HepG2 (cell line): ENCODE results near the gene ADAD2. TPM values are rescaled to one million over a fixed set of nuclear protein-coding genes. Genes with fewer than 3 reads are reported as not detected.

Experiments
- ASH2L ChIP-seq: fragments of 300-600, 200-600 bp; sonication (generic); IDR thresholded peaks from 2 replicates; pipeline ENCODE4 v1.7.0; 2017; ENCODE audit warnings: low read depth, mild to moderate bottlenecking, moderate library complexity, mixed read lengths, low read length; ENCODE audit not compliant: insufficient read length
- BHLHE40 ChIP-seq: IDR thresholded peaks from 2 replicates; pipeline ENCODE4 v1.6.1; 2011; ENCODE audit warnings: low read length, improper control_type of control experiment
- CTCF ChIP-seq: sonication (generic); formaldehyde crosslinking; IDR thresholded peaks from 2 replicates; pipeline ENCODE4 v1.5.0; 2020; ENCODE audit warnings: mild to moderate bottlenecking, missing genetic modification reagents, moderate library complexity
- FOXC1 ChIP-seq: sonication (generic); formaldehyde crosslinking; IDR thresholded peaks from 2 replicates; pipeline ENCODE4 v1.8.0; 2022; ENCODE audit warnings: mild to moderate bottlenecking, missing genetic modification reagents, borderline replicate concordance
- MIXL1 ChIP-seq: IDR thresholded peaks from 2 replicates; pipeline ENCODE4 v1.6.1; 2016
- SAP130 ChIP-seq: IDR thresholded peaks from 2 replicates; pipeline ENCODE4 v1.6.1; 2016; ENCODE audit warnings: low read depth
- TEAD3 ChIP-seq: optimal IDR thresholded peaks from 2 replicates; pipeline ENCODE3; 2016; ENCODE audit warnings: borderline replicate concordance
- ZNF121 ChIP-seq: sonication (generic); formaldehyde crosslinking; IDR thresholded peaks from 2 replicates; pipeline ENCODE4 v1.5.0; 2020; ENCODE audit warnings: mild to moderate bottlenecking, missing genetic modification reagents
- ZNF17 ChIP-seq: sonication (generic); formaldehyde crosslinking; IDR thresholded peaks from 2 replicates; pipeline ENCODE4 v1.5.0; 2020; ENCODE audit warnings: mild to moderate bottlenecking, missing genetic modification reagents
- ZNF503 ChIP-seq: sonication (generic); formaldehyde crosslinking; IDR thresholded peaks from 2 replicates; pipeline ENCODE4 v1.4.0; 2020; ENCODE audit warnings: missing genetic modification reagents
- ZNF556 ChIP-seq: sonication (generic); formaldehyde crosslinking; IDR thresholded peaks from 2 replicates; pipeline ENCODE4 v1.4.0; 2020; ENCODE audit warnings: mild to moderate bottlenecking, missing genetic modification reagents, borderline replicate concordance
- ZNF737 ChIP-seq: sonication (generic); formaldehyde crosslinking; IDR thresholded peaks from 2 replicates; pipeline ENCODE4 v1.5.0; 2020; ENCODE audit warnings: missing genetic modification reagents, mild to moderate bottlenecking, borderline replicate concordance
- polyA plus RNA-seq, 8 experiments: library from polyadenylated mRNA; depleted of rRNA in 3 of 8; stranded (reverse) in 7 of 8; unstranded in 1 of 8; fragments of >200 nt; fragmentation: Illumina TruSeq in 4 of 8; extraction: Trizol in 4 of 8; gene quantifications; 2 replicates each; pipeline versions ENCODE4 v1.2.1 to v1.2.3, GENCODE V29; 2011 to 2016; ENCODE audit warnings: low read depth in 4 of 8, missing spikeins in 1 of 8, mixed read lengths in 1 of 8; ENCODE audit not compliant: insufficient read depth in 1 of 8
- total RNA-seq, 5 experiments: library from RNA; depleted of rRNA; stranded (reverse); fragments of >200 nt; fragmentation: Illumina TruSeq; extraction: Trizol; gene quantifications; 2 replicates each; pipeline ENCODE4 v1.2.3, GENCODE V29; 2016; ENCODE audit warnings: low read depth in 1 of 5
- TF ChIP-seq, protein P1 (sequence below): IDR thresholded peaks from 2 replicates; pipeline ENCODE4 v1.4.0; 2020; ENCODE audit warnings: mild to moderate bottlenecking, missing genetic modification reagents
- TF ChIP-seq, protein P2 (sequence below): sonication (generic); formaldehyde crosslinking; IDR thresholded peaks from 2 replicates; pipeline ENCODE4 v1.4.0; 2020; ENCODE audit warnings: missing genetic modification reagents, low read depth, mild to moderate bottlenecking, borderline replicate concordance
- TF ChIP-seq, protein P3 (sequence below), 2 experiments: sonication (generic) in 1 of 2; formaldehyde crosslinking in 1 of 2; IDR thresholded peaks; 2 replicates each; pipeline versions ENCODE4 v1.5.1 to v1.6.1; 2011 to 2020; ENCODE audit warnings: borderline replicate concordance in 1 of 2, low read depth in 1 of 2, low read length in 1 of 2, mild to moderate bottlenecking in 1 of 2, missing genetic modification reagents in 1 of 2, moderate library complexity in 1 of 2

The ADAD2 gene
- total and polyA plus RNA-seq, 2 of the 13 experiments (the other 11 are each of a cell fraction or from before 2014, with no cell fraction given), result not detected

- peak; percentile 94 for TF ChIP-seq CTCF (CRISPR knock-in tag)
- peak; percentile 8 for TF ChIP-seq ASH2L
- TF ChIP-seq TEAD3, result peak; percentile 78
- TF ChIP-seq ZNF737 (CRISPR knock-in tag), result 0 out of 2 replicates have a peak, but pooled peaks have one; percentile 33
- 0 out of 2 replicates have a peak, but pooled peaks have one; percentile 20 for TF ChIP-seq FOXC1 (CRISPR knock-in tag)
- TF ChIP-seq SAP130 (CRISPR knock-in tag), result peak; percentile 55; the same call in 1 of the 2 replicates
- peak; percentile 54; the same call in 1 of the 2 replicates for TF ChIP-seq ZNF556 (CRISPR knock-in tag)
- TF ChIP-seq ZNF121 (CRISPR knock-in tag), result 0 out of 2 replicates have a peak, but pooled peaks have one; percentile 27
- TF ChIP-seq, protein P1, sequence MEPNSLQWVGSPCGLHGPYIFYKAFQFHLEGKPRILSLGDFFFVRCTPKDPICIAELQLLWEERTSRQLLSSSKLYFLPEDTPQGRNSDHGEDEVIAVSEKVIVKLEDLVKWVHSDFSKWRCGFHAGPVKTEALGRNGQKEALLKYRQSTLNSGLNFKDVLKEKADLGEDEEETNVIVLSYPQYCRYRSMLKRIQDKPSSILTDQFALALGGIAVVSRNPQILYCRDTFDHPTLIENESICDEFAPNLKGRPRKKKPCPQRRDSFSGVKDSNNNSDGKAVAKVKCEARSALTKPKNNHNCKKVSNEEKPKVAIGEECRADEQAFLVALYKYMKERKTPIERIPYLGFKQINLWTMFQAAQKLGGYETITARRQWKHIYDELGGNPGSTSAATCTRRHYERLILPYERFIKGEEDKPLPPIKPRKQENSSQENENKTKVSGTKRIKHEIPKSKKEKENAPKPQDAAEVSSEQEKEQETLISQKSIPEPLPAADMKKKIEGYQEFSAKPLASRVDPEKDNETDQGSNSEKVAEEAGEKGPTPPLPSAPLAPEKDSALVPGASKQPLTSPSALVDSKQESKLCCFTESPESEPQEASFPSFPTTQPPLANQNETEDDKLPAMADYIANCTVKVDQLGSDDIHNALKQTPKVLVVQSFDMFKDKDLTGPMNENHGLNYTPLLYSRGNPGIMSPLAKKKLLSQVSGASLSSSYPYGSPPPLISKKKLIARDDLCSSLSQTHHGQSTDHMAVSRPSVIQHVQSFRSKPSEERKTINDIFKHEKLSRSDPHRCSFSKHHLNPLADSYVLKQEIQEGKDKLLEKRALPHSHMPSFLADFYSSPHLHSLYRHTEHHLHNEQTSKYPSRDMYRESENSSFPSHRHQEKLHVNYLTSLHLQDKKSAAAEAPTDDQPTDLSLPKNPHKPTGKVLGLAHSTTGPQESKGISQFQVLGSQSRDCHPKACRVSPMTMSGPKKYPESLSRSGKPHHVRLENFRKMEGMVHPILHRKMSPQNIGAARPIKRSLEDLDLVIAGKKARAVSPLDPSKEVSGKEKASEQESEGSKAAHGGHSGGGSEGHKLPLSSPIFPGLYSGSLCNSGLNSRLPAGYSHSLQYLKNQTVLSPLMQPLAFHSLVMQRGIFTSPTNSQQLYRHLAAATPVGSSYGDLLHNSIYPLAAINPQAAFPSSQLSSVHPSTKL (CRISPR knock-in tag), result peak; percentile 40; the same call in 1 of the 2 replicates
- TF ChIP-seq BHLHE40, result peak; percentile 98
- no peak for TF ChIP-seq ZNF17
- TF ChIP-seq MIXL1 (CRISPR knock-in tag), result no peak
- TF ChIP-seq, protein P2, sequence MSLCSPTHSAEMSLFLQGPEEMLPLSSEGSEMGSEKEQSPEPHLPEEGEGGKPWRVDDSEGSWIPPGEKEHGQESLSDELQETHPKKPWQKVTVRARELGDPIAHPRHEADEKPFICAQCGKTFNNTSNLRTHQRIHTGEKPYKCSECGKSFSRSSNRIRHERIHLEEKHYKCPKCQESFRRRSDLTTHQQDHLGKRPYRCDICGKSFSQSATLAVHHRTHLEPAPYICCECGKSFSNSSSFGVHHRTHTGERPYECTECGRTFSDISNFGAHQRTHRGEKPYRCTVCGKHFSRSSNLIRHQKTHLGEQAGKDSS, result 0 out of 2 replicates have a peak, but pooled peaks have one; percentile 28
- TF ChIP-seq, protein P3, sequence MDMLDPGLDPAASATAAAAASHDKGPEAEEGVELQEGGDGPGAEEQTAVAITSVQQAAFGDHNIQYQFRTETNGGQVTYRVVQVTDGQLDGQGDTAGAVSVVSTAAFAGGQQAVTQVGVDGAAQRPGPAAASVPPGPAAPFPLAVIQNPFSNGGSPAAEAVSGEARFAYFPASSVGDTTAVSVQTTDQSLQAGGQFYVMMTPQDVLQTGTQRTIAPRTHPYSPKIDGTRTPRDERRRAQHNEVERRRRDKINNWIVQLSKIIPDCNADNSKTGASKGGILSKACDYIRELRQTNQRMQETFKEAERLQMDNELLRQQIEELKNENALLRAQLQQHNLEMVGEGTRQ (IDR thresholded peaks at IDR 0.05; ENCODE audit: low read depth, low read length), result peak; percentile 60
- TF ChIP-seq, protein P3 (CRISPR knock-in tag; IDR thresholded peaks at IDR 0.05; ENCODE audit: borderline replicate concordance), result no peak
- no peak for TF ChIP-seq ZNF503 (CRISPR knock-in tag)
These were observed 15.4 kb upstream of the ADAD2 start (continued) for GRCh38 chr16:84175350-84176081.
